GM06990 (cell line): Measurements from ENCODE around the gene CC2D1A.

Source experiments
- DNase-seq: peaks from one replicate; pipeline ENCODE4 v3.0.0-alpha.2; 2011; ENCODE audit not compliant: insufficient read length; ENCODE audit errors: extremely low read depth
- H3K27me3 ChIP-seq: replicated peaks from 2 replicates; pipeline ENCODE4 v1.6.0; 2011; ENCODE audit warnings: low read length; ENCODE audit not compliant: control insufficient read depth, insufficient read depth
- H3K36me3 ChIP-seq: 2 replicates; pipeline ENCODE4 v1.5.1; 2011; ENCODE audit warnings: low read length; ENCODE audit not compliant: control insufficient read depth, insufficient read depth
- H3K4me3 ChIP-seq: replicated peaks from 2 replicates; pipeline ENCODE4 v1.5.1; 2011; ENCODE audit warnings: low read depth, mild to moderate bottlenecking, control low read depth, low read length
- CTCF ChIP-seq: IDR thresholded peaks from 2 replicates; pipeline ENCODE4 v1.5.1; 2011; ENCODE audit warnings: low read length, control low read depth, mild to moderate bottlenecking, inconsistent platforms; ENCODE audit not compliant: insufficient read depth, poor library complexity, severe bottlenecking

Gene CC2D1A

DNA sequence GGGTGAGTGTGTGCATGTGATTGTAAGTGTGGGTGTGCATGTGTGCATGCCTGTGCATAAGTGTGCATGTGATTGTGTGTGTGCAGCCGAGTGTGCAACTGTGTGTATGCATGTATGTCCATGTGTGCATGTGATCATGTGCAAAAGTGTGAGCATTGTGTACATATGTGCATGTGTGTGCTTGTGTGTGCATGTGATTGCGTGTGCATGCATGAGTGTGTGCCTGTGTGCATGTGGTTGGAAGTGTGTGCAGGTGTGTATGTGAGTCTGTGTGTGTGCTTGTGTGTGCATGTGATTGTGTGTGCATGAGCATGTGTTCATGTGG is 28.7 kb downstream of the CC2D1A start:
- DNase-seq: no peak
- TF ChIP-seq CTCF: no peak
- H3K36me3 ChIP-seq: no peaks in the 10 kb centered on the region; the same call in 1 of the 2 replicates
- H3K27me3 ChIP-seq: no peaks in the 10 kb centered on the region; the same call in 1 of the 2 replicates
- no peak overlapping the region for H3K4me3 ChIP-seq

DNA sequence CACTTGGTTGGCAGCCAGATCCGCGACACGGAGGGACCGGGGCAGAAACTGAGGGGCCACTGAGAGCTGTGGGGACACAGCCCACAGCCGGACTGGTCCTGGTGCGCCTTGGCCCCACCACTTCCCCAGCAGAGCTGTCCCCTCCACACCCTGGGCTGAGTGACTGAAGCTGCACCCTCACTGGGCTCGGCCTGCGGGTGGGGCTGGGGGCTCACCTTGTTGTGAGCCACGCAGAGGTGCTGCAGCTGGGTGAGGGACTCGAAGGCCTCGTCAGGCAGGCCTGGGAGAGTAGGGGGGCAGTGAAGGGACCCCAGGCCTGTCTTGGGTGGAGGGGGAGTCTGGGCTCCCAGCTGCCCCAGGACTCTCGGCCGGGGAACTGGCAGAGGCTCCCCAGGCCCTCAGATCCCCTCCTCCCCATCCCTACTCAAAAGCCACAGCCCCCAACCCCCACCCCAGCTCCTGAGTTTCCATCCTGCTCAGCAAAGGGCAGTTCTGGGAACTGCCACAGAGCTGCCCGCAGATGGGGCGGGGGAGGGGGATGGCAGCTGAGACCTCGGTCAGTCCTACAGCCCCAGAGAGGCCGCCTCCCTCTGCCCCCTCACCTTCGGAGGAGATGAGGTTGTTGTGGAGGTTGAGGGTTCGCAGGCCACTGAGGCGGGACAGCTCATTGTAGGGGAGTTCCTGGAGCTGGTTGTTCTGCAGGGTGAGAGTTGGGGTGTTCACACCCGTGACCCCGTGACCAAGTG is 29.9 kb downstream of the CC2D1A start:
- DNase-seq: no peak
- no peak overlapping the region for H3K4me3 ChIP-seq
- H3K27me3 ChIP-seq: no peaks in the 10 kb centered on the region; the same call in 1 of the 2 replicates
- no peak for TF ChIP-seq CTCF
- no peaks in the 10 kb centered on the region for H3K36me3 ChIP-seq

DNA sequence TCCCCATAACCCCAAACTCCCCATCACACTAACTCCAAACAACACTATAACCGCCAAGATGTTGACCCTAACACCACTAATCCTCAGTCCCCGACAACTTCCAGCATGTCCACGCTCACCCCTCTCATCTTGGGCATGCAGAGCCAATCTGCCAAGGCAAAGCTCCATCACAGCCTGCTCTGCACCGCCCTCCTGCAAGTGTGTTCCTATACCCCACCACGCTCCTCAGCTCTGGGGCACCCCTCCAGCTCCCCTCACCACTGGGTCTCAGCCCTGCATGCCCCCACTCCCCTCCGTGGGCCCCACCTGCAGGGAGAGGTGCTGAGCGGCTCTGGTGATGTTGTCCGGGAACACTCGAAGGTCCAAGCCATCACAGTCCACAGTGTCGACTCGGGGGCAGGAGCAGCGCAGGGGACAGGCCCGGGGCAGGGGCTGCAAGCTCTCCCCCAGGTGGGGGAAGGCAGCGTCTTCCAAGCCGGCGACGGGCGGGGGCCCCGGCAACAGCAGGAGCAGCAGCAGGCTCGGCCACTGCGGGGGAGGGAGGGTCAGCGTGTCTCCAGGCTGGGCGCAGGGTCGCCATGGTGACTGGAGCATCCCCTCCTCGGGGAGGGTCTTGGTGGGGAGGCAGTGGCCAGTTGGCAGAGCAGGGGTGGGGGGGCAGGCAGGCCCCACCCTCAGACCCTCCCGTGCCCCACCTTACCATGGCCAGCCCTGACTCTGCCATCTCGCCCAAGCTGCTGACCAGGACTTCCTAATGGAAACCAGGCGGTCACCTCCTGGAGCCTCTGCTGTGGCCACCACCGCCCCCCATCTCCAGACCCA is 31.7 kb downstream of the CC2D1A start:
- no peak for TF ChIP-seq CTCF
- H3K27me3 ChIP-seq: no peaks in the 10 kb centered on the region; the same call in 1 of the 2 replicates
- DNase-seq: no peak
- H3K4me3 ChIP-seq: no peak overlapping the region
- H3K36me3 ChIP-seq: no peaks in the 10 kb centered on the region

DNA sequence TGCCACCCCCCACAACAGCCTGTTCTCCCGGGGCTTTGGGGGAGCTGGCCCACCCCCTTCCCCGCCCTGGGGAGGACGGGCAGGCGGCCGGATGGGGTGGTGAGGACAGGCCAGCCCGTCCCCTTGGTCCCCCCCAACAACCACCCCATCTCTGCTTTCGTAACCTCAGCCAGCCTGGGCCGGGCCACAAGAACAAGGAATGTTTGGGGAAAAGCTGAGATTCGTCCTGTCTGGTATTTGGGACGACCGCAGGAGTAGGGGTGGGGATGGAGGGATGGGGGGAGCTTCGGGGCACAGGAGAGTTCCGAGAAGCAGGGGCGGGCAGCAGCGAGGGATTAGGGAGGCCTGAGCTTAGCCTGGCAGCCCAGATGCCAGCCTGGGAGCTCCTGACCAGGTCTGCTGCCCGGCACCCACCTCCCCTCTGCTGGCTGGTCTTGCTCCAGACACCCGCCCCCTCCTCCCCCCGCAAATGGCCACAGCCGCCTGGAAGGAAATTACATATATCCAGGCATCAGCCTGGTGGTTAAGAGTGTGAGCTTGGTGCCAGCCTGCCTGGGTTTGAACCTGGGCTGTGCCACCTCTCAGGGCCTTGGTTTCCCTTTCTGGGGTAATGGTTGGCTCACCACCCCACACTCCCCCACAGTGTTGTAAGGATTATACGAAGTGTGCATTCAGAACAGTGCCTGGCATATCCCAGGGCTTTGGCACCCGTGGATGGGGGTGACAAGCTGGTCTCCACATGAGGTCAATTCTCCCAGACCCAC is 32.5 kb downstream of the CC2D1A start, which contains the start of gene PODNL1:
Gene PODNL1, minus strand, starts transcription at position 117 of the 764 bp plus-strand sequence. CDS start 236 bp downstream, outside the sequence.
- no peaks in the 10 kb centered on the region for H3K36me3 ChIP-seq
- no peak for DNase-seq
- H3K4me3 ChIP-seq: no peak within 1 kb of the TSS
- TF ChIP-seq CTCF: no peak
- no peaks in the 10 kb centered on the region; the same call in 1 of the 2 replicates for H3K27me3 ChIP-seq

- no peaks in the 10 kb centered on the region for H3K36me3 ChIP-seq
- no peaks in the 10 kb centered on the region for H3K27me3 ChIP-seq
- TF ChIP-seq CTCF: no peak
- DNase-seq: no peak
- H3K4me3 ChIP-seq: no peak overlapping the region
Measured at GRCh38 chr19:13942023-13942684, 36.2 kb downstream of the CC2D1A start.
